Measurements from ENCODE around the gene BPGM.

- TF ChIP-seq GATA2 (IDR thresholded peaks at IDR 0.05; ENCODE audit: low read depth, low read length) (no peak), GATA3 (IDR thresholded peaks at IDR 0.05; ENCODE audit: low read depth, low read length) (no peak)
Measured at GRCh38 chr7:134643131-134643530, 3.5 kb upstream of the BPGM start.
